HL-60 (cell line): Measurements from ENCODE around the gene GPC5.

ENCODE experiments used
- DNase-seq, 2 experiments: peaks; one replicate each; pipeline ENCODE4 v3.0.0-alpha.2; 2010 to 2020; ENCODE audit warnings: low read depth in 1 of 2, low spot score in 1 of 2
- H3K27ac ChIP-seq: fragments of 250-450 bp; sonication (Bioruptor Pico); replicated peaks from 2 replicates; pipeline ENCODE4 v1.5.1; 2020; ENCODE audit warnings: mild to moderate bottlenecking, moderate library complexity
- H3K27me3 ChIP-seq: fragments of 250-450 bp; sonication (Bioruptor Pico); 2 replicates; pipeline ENCODE4 v1.5.1; 2021; ENCODE audit warnings: mild to moderate bottlenecking, moderate library complexity; ENCODE audit not compliant: insufficient read depth, poor library complexity, severe bottlenecking
- H3K4me3 ChIP-seq: replicated peaks from 2 replicates; pipeline ENCODE4 v1.5.1; 2011; ENCODE audit warnings: mild to moderate bottlenecking, control low read depth, low read length; ENCODE audit not compliant: insufficient read depth
- GABPA ChIP-seq: IDR thresholded peaks from 2 replicates; pipeline ENCODE4 v1.6.1; 2012; ENCODE audit warnings: low read depth
- POLR2AphosphoS5 ChIP-seq: IDR thresholded peaks from 2 replicates; pipeline ENCODE4 v1.6.1; 2012; ENCODE audit warnings: low read depth
- SPI1 ChIP-seq: IDR thresholded peaks from 2 replicates; pipeline ENCODE4 v1.6.1; 2012; ENCODE audit warnings: low read depth, mild to moderate bottlenecking, borderline replicate concordance
- TF ChIP-seq, protein P1 (sequence below): IDR thresholded peaks from one replicate; pipeline ENCODE4 v1.5.1; 2011; ENCODE audit warnings: low read length, control low read depth, inconsistent platforms; ENCODE audit not compliant: insufficient read depth
- TF ChIP-seq, protein P2 (sequence below): IDR thresholded peaks from 2 replicates; pipeline ENCODE4 v1.6.1; 2012; ENCODE audit warnings: low read depth; ENCODE audit not compliant: insufficient replicate concordance

The GPC5 gene

DNA sequence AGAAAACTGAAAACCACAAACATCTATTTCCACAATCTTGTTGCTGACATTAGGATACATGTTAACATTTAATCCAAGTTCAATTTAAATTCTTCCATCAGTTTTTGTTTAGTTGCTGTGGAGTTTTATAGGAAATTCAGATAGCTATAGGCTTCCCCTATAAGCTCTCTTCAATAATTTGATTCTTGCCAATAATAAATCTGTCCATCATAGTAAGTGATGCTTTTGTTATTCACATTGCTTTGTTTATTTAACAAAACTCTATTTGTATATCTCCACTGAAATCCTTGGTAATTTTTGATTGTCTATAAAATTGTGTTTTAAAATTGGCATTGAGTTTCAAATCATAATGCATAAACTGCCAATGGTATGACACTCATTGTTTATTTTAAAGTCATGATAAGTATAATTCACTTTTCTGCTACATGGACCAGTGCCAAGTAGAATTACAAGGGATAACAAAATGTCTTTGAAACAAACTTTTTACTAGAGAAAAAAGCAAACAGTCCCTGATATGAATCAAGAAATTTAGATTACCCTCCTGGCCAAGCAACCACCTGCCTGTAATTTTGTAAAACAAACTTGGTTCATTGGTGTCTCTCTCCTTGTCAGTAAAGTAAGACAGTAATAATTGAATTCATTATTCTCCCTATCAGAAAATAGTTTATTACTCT is 1250.9 kb downstream of the GPC5 start:
- TF ChIP-seq, protein P1, sequence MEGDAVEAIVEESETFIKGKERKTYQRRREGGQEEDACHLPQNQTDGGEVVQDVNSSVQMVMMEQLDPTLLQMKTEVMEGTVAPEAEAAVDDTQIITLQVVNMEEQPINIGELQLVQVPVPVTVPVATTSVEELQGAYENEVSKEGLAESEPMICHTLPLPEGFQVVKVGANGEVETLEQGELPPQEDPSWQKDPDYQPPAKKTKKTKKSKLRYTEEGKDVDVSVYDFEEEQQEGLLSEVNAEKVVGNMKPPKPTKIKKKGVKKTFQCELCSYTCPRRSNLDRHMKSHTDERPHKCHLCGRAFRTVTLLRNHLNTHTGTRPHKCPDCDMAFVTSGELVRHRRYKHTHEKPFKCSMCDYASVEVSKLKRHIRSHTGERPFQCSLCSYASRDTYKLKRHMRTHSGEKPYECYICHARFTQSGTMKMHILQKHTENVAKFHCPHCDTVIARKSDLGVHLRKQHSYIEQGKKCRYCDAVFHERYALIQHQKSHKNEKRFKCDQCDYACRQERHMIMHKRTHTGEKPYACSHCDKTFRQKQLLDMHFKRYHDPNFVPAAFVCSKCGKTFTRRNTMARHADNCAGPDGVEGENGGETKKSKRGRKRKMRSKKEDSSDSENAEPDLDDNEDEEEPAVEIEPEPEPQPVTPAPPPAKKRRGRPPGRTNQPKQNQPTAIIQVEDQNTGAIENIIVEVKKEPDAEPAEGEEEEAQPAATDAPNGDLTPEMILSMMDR: no peak
- TF ChIP-seq POLR2AphosphoS5: no peak
- TF ChIP-seq SPI1: no peak
- TF ChIP-seq GABPA: no peak
- TF ChIP-seq, protein P2, sequence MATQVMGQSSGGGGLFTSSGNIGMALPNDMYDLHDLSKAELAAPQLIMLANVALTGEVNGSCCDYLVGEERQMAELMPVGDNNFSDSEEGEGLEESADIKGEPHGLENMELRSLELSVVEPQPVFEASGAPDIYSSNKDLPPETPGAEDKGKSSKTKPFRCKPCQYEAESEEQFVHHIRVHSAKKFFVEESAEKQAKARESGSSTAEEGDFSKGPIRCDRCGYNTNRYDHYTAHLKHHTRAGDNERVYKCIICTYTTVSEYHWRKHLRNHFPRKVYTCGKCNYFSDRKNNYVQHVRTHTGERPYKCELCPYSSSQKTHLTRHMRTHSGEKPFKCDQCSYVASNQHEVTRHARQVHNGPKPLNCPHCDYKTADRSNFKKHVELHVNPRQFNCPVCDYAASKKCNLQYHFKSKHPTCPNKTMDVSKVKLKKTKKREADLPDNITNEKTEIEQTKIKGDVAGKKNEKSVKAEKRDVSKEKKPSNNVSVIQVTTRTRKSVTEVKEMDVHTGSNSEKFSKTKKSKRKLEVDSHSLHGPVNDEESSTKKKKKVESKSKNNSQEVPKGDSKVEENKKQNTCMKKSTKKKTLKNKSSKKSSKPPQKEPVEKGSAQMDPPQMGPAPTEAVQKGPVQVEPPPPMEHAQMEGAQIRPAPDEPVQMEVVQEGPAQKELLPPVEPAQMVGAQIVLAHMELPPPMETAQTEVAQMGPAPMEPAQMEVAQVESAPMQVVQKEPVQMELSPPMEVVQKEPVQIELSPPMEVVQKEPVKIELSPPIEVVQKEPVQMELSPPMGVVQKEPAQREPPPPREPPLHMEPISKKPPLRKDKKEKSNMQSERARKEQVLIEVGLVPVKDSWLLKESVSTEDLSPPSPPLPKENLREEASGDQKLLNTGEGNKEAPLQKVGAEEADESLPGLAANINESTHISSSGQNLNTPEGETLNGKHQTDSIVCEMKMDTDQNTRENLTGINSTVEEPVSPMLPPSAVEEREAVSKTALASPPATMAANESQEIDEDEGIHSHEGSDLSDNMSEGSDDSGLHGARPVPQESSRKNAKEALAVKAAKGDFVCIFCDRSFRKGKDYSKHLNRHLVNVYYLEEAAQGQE: no peak
- Histone ChIP-seq H3K27ac (no peak overlapping the region), H3K27me3 (no peaks in the 10 kb centered on the region), H3K4me3 (no peak overlapping the region)
- DNase-seq: no peak

DNA sequence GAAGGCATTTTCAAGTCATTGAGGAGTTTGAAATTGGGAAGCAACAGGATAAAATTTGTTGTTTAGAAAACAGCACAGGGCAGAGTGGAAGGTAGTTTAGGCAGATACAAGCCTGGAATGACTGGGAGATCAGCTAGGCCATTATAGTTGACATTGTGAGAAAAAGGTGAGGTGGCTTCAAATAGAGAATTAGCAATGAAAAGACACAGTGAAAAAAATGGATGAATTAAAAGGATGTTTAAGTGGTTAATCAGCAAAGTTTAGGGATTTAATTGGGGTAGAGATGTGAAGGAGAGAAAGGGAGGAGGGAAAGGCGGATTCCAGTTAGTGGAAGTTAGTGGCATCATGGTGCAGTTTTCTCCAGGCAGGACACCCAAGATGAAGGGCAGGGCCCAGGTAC is 1257.7 kb downstream of the GPC5 start:
- Histone ChIP-seq H3K4me3 (no peak overlapping the region), H3K27ac (no peak overlapping the region), H3K27me3 (no peaks in the 10 kb centered on the region)
- DNase-seq: no peak
- TF ChIP-seq GABPA (no peak), POLR2AphosphoS5 (no peak), SPI1 (no peak)
- TF ChIP-seq, protein P2: no peak
- TF ChIP-seq, protein P1: no peak

DNA sequence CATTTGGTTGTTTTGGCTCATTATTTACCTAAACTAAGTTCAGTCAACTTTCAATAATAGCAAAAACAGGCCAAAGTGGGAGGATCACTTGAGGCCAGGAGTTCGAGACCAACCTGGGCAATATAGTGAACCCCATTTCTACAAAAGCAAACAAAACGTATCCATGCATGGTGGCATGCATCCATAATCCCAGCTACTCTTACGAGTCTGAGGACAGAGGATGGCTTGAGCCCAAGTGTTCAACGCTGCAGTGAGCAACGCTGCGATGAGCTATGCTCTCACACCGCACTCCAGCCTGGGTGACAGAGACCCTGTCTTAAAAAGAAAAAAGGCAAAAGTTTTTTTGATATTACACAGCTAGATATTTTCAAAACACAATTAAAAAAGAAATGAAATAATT is 1258.2 kb downstream of the GPC5 start:
- Histone ChIP-seq H3K27ac (no peak overlapping the region), H3K27me3 (no peaks in the 10 kb centered on the region), H3K4me3 (no peak overlapping the region)
- no peak for DNase-seq
- TF ChIP-seq GABPA (no peak), POLR2AphosphoS5 (no peak), SPI1 (no peak)
- TF ChIP-seq, protein P1: no peak
- TF ChIP-seq, protein P2: no peak
